ENCODE results near the gene ANKRD26.

ANKRD26 gene

DNA sequence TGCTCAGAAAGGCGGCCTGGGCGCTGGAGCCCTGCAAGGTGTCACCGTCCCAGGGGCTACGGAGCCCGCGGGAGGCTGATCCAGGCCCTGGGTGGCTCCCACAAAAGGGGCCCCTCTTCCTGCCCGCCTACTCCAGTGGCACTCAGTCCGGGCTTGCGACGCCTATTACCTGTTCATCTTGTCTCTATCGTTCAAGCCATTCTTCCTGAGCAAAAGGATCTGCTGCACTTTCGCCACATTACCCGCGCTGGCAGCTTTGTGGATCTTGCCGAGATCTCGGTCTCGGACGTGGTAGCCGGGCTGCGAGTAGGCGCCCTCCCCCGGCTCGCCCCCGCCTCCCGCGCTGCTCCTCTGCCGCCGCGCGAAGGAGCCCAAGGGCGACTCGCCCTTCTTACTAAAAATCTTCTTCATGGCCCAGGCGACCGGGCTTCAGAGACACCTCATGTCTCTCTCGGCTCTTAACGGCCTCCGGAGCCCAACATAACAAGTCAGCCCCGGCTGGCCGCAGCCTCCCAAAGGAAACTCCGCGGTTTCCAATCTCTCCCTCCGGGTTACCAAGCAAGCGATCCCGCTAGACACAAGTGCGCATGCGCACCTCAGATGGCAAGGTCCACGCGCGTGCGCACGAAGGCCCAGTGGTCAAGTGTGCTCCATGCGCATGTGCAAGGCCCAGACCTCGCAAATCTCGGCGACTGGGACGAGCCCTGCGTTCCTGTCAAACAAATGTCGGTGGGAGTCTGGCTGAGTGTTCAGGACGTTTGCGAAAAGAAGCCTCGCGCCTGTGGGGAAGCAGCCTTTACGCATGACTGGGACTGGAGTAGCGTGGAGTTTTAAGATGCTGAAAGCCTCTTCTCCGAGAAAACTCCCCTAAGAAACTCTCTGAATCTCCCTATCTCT lies at the start of gene ANKRD26:
ANKRD26 (minus strand) TSS at position 579 of the 897 bp plus-strand sequence; CDS start at position 411, 168 bp downstream.
- Histone ChIP-seq H3K36me3 (ENCODE audit: control insufficient read depth in 5 of 5, insufficient read depth in 5 of 5, low read length in 5 of 5) (peaks cover 0 to 3% (median 0%) of the 10 kb centered on the region in 5 donors), H3K9me3 (ENCODE audit: control insufficient read depth in 5 of 5, low read length in 5 of 5) (no peaks in the 10 kb centered on the region), H3K27me3 (ENCODE audit: control insufficient read depth in 5 of 5, insufficient read depth in 4 of 5, low read length in 5 of 5) (no peaks in the 10 kb centered on the region), H3K4me3 (ENCODE audit: low read depth in 1 of 5, low read length in 5 of 5) (peak within 1 kb of the TSS; percentile 73 to 91 (median 87)), H3K4me1 (ENCODE audit: control insufficient read depth in 5 of 5, insufficient read depth in 5 of 5, low read length in 5 of 5) (peaks cover 0 to 21% (median 17%) of the 10 kb centered on the region in 5 donors), H3K9ac (ENCODE audit: low read length in 5 of 5) (peak within 1 kb of the TSS; percentile 81 to 97 (median 93)), H3K27ac (ENCODE audit: low read depth, low read length) (peak within 1 kb of the TSS; percentile 94)

DNA sequence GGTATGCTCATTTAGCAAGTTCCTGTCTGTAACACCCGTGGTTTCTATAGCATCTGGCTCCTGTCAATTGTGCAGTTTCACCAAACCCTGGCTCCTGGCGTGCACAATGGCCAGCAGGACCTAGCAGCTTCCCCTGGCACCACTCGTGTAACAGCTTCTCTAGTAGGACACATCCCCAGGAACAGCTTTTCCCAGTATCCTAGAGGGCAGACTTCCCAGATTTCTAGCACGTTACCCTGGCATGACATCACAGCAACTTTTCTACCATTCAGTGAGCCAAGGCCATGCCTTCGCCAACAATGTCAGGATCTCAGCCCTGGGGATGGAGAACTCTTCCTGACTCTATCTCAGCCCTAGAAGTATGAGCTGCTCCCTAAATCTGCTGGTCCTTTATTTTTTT lies 47.4 kb upstream of the ANKRD26 start:
- Histone ChIP-seq H3K27ac (ENCODE audit: low read depth, low read length) (no peak overlapping the region), H3K4me1 (ENCODE audit: control insufficient read depth in 5 of 5, insufficient read depth in 5 of 5, low read length in 5 of 5) (peaks cover 4 to 14% (median 8%) of the 10 kb centered on the region in 5 donors), H3K9me3 (ENCODE audit: control insufficient read depth in 5 of 5, low read length in 5 of 5) (no peaks in the 10 kb centered on the region), H3K36me3 (ENCODE audit: control insufficient read depth in 5 of 5, insufficient read depth in 5 of 5, low read length in 5 of 5) (peaks cover 29 to 52% (median 34%) of the 10 kb centered on the region in 5 donors), H3K27me3 (ENCODE audit: control insufficient read depth in 5 of 5, insufficient read depth in 4 of 5, low read length in 5 of 5) (no peaks in the 10 kb centered on the region), H3K4me3 (ENCODE audit: low read depth in 1 of 5, low read length in 5 of 5) (no peak overlapping the region), H3K9ac (ENCODE audit: low read length in 5 of 5) (peak overlapping the region in 1 of 5 donors; percentile 62)

DNA sequence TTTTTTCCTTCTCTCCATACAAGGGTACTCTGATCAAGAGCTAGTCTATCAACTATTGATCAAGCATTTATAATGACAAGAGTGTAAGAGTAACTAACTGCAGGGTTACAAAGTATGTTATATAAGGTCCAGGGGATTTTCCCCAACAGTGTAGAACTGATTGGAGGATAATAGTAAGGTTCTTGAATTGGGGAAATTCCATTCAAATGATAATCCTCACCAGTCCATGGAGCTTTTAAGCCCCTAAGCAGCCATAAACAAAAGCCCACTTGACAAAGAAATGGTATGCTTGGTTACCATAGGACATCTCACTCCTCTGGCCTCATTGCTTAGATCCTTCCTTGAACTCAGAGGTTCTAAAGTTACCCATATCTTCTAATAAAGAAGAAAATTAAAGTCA lies 45.6 kb upstream of the ANKRD26 start:
- Histone ChIP-seq H3K4me1 (ENCODE audit: control insufficient read depth in 5 of 5, insufficient read depth in 5 of 5, low read length in 5 of 5) (peaks cover 0 to 8% (median 2%) of the 10 kb centered on the region in 5 donors), H3K9ac (ENCODE audit: low read length in 5 of 5) (no peak overlapping the region), H3K27me3 (ENCODE audit: control insufficient read depth in 5 of 5, insufficient read depth in 4 of 5, low read length in 5 of 5) (no peaks in the 10 kb centered on the region), H3K27ac (ENCODE audit: low read depth, low read length) (peak overlapping the region; percentile 9), H3K36me3 (ENCODE audit: control insufficient read depth in 5 of 5, insufficient read depth in 5 of 5, low read length in 5 of 5) (peaks cover 39 to 63% (median 42%) of the 10 kb centered on the region in 5 donors), H3K9me3 (ENCODE audit: control insufficient read depth in 5 of 5, low read length in 5 of 5) (no peaks in the 10 kb centered on the region), H3K4me3 (ENCODE audit: low read depth in 1 of 5, low read length in 5 of 5) (no peak overlapping the region)

DNA sequence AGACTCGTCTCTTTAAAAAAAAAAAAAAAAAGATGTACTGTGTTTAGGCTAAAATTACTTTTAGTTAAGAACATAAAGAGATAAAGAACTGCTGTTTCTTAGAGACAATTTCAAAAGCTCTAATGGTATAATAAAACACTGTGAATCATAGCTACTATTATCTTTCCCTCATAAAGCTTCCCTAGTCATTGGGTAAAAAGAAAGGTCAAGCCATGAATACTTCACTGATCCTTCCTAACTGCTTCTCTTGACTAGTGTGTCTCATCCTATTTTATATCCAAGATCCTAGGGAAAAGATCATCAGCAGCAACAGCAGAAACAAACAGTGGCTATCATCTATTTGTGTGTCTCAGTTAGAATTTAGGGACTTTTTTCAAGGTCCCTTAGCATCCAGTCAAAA lies 43.4 kb upstream of the ANKRD26 start:
- Histone ChIP-seq H3K27me3 (ENCODE audit: control insufficient read depth in 5 of 5, insufficient read depth in 4 of 5, low read length in 5 of 5) (no peaks in the 10 kb centered on the region), H3K27ac (ENCODE audit: low read depth, low read length) (no peak overlapping the region), H3K9me3 (ENCODE audit: control insufficient read depth in 5 of 5, low read length in 5 of 5) (no peaks in the 10 kb centered on the region), H3K4me3 (ENCODE audit: low read depth in 1 of 5, low read length in 5 of 5) (no peak overlapping the region), H3K9ac (ENCODE audit: low read length in 5 of 5) (no peak overlapping the region), H3K36me3 (ENCODE audit: control insufficient read depth in 5 of 5, insufficient read depth in 5 of 5, low read length in 5 of 5) (peaks cover 39 to 66% (median 45%) of the 10 kb centered on the region in 5 donors), H3K4me1 (ENCODE audit: control insufficient read depth in 5 of 5, insufficient read depth in 5 of 5, low read length in 5 of 5) (peaks cover 0 to 4% (median 0%) of the 10 kb centered on the region in 5 donors)

DNA sequence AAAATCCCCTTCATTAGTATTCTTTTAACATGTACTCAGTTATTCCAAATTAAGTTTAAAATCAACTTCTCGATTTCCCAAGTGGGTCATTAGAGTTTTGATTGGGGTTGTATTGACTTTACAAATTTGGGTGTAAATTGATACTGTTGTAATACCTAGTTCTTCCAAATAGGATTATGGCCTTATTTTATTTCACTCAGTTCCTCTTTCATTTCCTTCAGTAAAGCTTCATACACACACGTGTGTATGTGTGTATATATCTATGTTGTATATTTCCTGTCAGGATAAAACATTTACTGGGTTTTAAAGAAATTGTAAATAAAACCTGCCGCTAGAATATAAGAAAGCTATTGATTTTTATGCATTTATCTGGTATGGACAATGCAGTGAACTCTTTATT lies 38.0 kb upstream of the ANKRD26 start:
- Histone ChIP-seq H3K9ac (ENCODE audit: low read length in 5 of 5) (no peak overlapping the region), H3K36me3 (ENCODE audit: control insufficient read depth in 5 of 5, insufficient read depth in 5 of 5, low read length in 5 of 5) (peaks cover 32 to 52% (median 45%) of the 10 kb centered on the region in 5 donors)

DNA sequence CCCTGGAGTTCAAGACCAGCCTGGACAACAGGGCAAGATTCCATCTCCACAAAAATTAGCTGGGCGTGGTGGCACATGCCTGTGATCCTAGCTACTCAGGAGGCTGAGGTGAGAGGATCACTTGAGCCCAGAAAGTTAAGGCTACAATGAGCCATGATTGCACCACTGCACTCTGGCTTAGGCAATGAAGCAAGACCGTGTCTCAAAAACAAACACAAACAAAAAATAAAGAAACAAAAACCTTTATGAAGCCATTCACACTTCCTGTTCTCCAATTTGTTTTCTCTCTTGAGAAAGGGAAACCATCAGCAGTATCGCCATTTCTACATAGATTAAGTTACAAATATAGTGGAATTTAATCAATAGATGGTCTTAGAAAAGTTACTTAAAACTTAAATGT lies 34.1 kb upstream of the ANKRD26 start:
- H3K4me3 ChIP-seq (ENCODE audit: low read depth in 1 of 5, low read length in 5 of 5), result no peak overlapping the region
- peaks cover 44 to 66% (median 63%) of the 10 kb centered on the region in 5 donors for H3K36me3 ChIP-seq (ENCODE audit: control insufficient read depth in 5 of 5, insufficient read depth in 5 of 5, low read length in 5 of 5)
- H3K27ac ChIP-seq (ENCODE audit: low read depth, low read length), result no peak overlapping the region
- no peaks in the 10 kb centered on the region for H3K9me3 ChIP-seq (ENCODE audit: control insufficient read depth in 5 of 5, low read length in 5 of 5)
- no peaks in the 10 kb centered on the region for H3K4me1 ChIP-seq (ENCODE audit: control insufficient read depth in 5 of 5, insufficient read depth in 5 of 5, low read length in 5 of 5)
- H3K27me3 ChIP-seq (ENCODE audit: control insufficient read depth in 5 of 5, insufficient read depth in 4 of 5, low read length in 5 of 5), result no peaks in the 10 kb centered on the region
- no peak overlapping the region for H3K9ac ChIP-seq (ENCODE audit: low read length in 5 of 5)

More for the DNA sequence above, 38.0 kb upstream of the ANKRD26 start:
- Histone ChIP-seq H3K4me1 (ENCODE audit: control insufficient read depth in 5 of 5, insufficient read depth in 5 of 5, low read length in 5 of 5) (no peaks in the 10 kb centered on the region), H3K27ac (ENCODE audit: low read depth, low read length) (no peak overlapping the region), H3K27me3 (ENCODE audit: control insufficient read depth in 5 of 5, insufficient read depth in 4 of 5, low read length in 5 of 5) (no peaks in the 10 kb centered on the region), H3K4me3 (ENCODE audit: low read depth in 1 of 5, low read length in 5 of 5) (no peak overlapping the region), H3K9me3 (ENCODE audit: control insufficient read depth in 5 of 5, low read length in 5 of 5) (no peaks in the 10 kb centered on the region)

DNA sequence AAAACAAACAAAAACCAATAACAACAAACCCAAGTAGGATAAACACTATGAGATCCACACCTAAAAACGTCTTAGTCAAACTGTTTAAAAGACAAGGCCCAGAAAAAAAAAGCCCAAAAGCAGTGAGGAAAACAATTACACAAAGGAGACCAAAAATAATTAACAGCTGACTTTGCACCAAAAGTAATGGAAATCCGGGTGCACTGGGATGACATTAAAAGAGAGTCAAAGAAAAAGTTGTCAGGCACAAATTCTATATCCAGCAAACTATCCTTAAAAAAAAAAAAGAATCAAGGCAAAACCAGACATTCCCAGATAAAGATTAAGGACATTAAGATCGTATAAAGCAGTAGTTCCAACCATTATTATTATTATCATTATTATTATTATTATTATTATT lies 7.9 kb upstream of the ANKRD26 start:
- no peak overlapping the region for H3K9ac ChIP-seq (ENCODE audit: low read length in 5 of 5)
- no peaks in the 10 kb centered on the region for H3K9me3 ChIP-seq (ENCODE audit: control insufficient read depth in 5 of 5, low read length in 5 of 5)
- no peak overlapping the region for H3K4me3 ChIP-seq (ENCODE audit: low read depth in 1 of 5, low read length in 5 of 5)
- no peaks in the 10 kb centered on the region for H3K4me1 ChIP-seq (ENCODE audit: control insufficient read depth in 5 of 5, insufficient read depth in 5 of 5, low read length in 5 of 5)
- peaks cover 28 to 35% (median 29%) of the 10 kb centered on the region in 5 donors for H3K36me3 ChIP-seq (ENCODE audit: control insufficient read depth in 5 of 5, insufficient read depth in 5 of 5, low read length in 5 of 5)
- no peak overlapping the region for H3K27ac ChIP-seq (ENCODE audit: low read depth, low read length)
- no peaks in the 10 kb centered on the region for H3K27me3 ChIP-seq (ENCODE audit: control insufficient read depth in 5 of 5, insufficient read depth in 4 of 5, low read length in 5 of 5)

DNA sequence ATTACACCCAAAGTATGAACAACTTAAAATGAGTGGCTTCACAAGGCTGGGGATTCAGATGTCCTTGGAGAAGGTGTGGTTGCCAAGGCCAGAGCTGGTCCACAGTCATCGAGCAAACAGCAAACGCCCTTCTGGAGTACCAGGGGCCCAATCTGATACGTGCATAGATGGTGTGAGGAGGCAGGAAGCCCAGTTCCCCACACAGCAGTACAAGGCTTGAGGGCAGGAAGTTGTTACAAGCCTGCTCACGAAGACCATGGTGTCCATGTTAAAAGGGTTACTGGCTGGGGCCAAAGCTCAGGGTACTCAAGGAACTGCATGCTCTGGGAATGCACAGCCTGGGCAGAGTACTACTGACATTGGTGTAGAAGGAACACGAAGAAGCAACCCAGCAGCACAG lies 4.6 kb upstream of the ANKRD26 start:
- Histone ChIP-seq H3K27ac (ENCODE audit: low read depth, low read length) (no peak overlapping the region), H3K4me3 (ENCODE audit: low read depth in 1 of 5, low read length in 5 of 5) (no peak overlapping the region), H3K36me3 (ENCODE audit: control insufficient read depth in 5 of 5, insufficient read depth in 5 of 5, low read length in 5 of 5) (peaks cover 0 to 16% (median 7%) of the 10 kb centered on the region in 5 donors), H3K9me3 (ENCODE audit: control insufficient read depth in 5 of 5, low read length in 5 of 5) (no peaks in the 10 kb centered on the region), H3K4me1 (ENCODE audit: control insufficient read depth in 5 of 5, insufficient read depth in 5 of 5, low read length in 5 of 5) (peaks cover 0 to 11% (median 9%) of the 10 kb centered on the region in 5 donors), H3K27me3 (ENCODE audit: control insufficient read depth in 5 of 5, insufficient read depth in 4 of 5, low read length in 5 of 5) (no peaks in the 10 kb centered on the region), H3K9ac (ENCODE audit: low read length in 5 of 5) (no peak overlapping the region)

DNA sequence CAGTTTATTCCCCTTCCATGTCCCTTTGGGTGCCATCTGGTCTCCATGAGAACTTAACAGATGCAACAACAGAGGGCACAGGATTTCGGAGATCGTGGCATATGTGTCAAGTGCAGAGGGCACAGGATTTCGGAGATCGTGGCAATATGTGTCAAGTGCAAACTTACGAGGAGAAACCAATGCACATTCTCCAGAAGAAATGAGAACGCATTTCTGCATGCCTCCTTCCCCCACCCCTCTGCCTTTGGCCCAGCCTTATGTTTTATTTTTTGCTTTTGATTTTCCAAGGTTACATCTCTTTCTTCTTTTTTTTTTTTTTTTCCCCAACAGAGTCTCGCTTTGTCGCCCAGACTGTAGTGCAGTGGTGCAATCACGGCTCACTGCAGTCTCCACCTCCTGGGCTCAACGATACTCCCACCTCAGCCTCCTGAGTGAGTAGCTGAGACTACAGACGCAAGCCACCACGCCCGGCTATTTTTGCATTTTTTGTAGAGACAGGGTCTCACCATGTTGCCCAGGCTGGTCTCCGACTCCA lies 586 bp upstream of the ANKRD26 start:
- H3K9me3 ChIP-seq (ENCODE audit: control insufficient read depth in 5 of 5, low read length in 5 of 5), result no peaks in the 10 kb centered on the region
- peaks cover 0 to 4% (median 0%) of the 10 kb centered on the region in 5 donors for H3K36me3 ChIP-seq (ENCODE audit: control insufficient read depth in 5 of 5, insufficient read depth in 5 of 5, low read length in 5 of 5)
- no peaks in the 10 kb centered on the region for H3K27me3 ChIP-seq (ENCODE audit: control insufficient read depth in 5 of 5, insufficient read depth in 4 of 5, low read length in 5 of 5)
- peak overlapping the region; percentile 9 to 97 (median 93) for H3K9ac ChIP-seq (ENCODE audit: low read length in 5 of 5)
- H3K27ac ChIP-seq (ENCODE audit: low read depth, low read length), result peak overlapping the region; percentile 94
- peaks cover 0 to 21% (median 17%) of the 10 kb centered on the region in 5 donors for H3K4me1 ChIP-seq (ENCODE audit: control insufficient read depth in 5 of 5, insufficient read depth in 5 of 5, low read length in 5 of 5)
- peak overlapping the region; percentile 73 to 91 (median 87) for H3K4me3 ChIP-seq (ENCODE audit: low read depth in 1 of 5, low read length in 5 of 5)

DNA sequence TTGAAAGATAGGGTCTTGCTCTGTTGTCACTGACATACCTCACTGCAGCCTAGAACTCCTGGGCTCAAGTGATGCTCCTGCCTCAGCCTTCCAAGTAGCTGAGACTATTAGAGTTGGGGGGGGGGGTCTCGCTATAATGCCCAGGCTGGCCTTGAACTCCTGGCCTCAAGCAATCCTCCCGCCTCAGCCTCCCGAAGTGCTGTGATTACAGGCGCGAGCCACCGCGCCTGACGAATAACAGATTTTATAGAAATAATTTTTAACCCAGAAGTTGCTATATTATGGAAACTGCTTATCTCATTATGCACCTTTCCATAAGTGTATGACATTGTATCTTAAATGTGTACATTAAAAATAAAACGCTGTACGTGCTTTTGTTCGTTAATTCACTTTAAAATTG lies 846 bp downstream of the ANKRD26 start:
- H3K36me3 ChIP-seq (ENCODE audit: control insufficient read depth in 5 of 5, insufficient read depth in 5 of 5, low read length in 5 of 5), result no peaks in the 10 kb centered on the region
- peak overlapping the region; percentile 73 to 91 (median 87) for H3K4me3 ChIP-seq (ENCODE audit: low read depth in 1 of 5, low read length in 5 of 5)
- H3K27ac ChIP-seq (ENCODE audit: low read depth, low read length), result peak overlapping the region; percentile 94
- no peaks in the 10 kb centered on the region for H3K9me3 ChIP-seq (ENCODE audit: control insufficient read depth in 5 of 5, low read length in 5 of 5)
- peak overlapping the region; percentile 81 to 97 (median 93) for H3K9ac ChIP-seq (ENCODE audit: low read length in 5 of 5)
- H3K27me3 ChIP-seq (ENCODE audit: control insufficient read depth in 5 of 5, insufficient read depth in 4 of 5, low read length in 5 of 5), result no peaks in the 10 kb centered on the region
- peaks cover 0 to 21% (median 17%) of the 10 kb centered on the region in 5 donors for H3K4me1 ChIP-seq (ENCODE audit: control insufficient read depth in 5 of 5, insufficient read depth in 5 of 5, low read length in 5 of 5)

Data from subcutaneous abdominal adipose tissue (tissue), 5 donors.